NCI-H128 (cell line): ENCODE data around the gene INTS6.
"Not testable (repeated sequence)": the region's sequence is repeated elsewhere in the genome, so short reads cannot be mapped to it uniquely, and the experiment has no call there.

Source experiments
- DNase-seq: peaks from one replicate; lab custom pipeline; 2025; ENCODE audit not compliant: unreplicated experiment; lab: John Stamatoyannopoulos, UW

INTS6 gene

DNA sequence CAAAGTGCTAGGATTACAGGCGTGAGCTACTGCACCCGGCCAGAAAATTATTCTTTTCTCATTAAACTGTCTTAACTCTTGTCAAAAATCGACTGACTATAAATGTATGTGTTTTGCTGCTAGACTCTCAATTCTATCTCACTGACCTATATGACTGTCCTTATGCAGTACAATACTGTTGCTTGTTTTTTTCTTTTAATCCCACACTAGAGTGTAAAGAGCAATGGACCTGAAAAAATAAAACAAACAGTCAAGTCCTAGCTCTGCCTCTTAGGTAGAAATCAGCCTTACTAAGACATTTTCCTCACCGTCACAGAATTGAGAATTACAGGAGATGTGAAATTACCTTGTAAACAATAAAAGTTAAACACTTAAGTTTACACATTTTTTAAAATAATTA lies 35.1 kb downstream of the INTS6 start:
- no peak for DNase-seq

GRCh38 chr13:51416107-51416506 lies 36.7 kb downstream of the INTS6 start:
- DNase-seq: no peak

DNA sequence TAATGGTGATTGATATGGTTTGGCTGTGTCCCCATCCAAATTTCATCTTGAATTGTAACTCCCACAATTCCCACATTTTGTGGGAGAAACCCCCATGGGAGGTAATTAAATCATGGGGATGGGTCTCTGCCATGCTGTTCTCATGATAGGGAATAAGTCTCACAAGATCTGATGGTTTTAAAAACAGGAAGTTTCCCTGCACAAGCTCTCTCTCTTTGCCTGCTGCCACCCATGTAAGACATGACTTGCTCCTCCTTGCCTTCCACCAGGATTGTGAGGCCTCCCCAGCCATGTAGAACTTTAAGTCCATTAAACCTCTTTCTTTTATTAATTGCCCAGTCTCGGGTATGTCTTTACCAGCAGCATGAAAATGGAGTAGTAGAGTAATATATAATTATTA lies 37.5 kb downstream of the INTS6 start:
- not testable (repeated sequence) for DNase-seq

DNA sequence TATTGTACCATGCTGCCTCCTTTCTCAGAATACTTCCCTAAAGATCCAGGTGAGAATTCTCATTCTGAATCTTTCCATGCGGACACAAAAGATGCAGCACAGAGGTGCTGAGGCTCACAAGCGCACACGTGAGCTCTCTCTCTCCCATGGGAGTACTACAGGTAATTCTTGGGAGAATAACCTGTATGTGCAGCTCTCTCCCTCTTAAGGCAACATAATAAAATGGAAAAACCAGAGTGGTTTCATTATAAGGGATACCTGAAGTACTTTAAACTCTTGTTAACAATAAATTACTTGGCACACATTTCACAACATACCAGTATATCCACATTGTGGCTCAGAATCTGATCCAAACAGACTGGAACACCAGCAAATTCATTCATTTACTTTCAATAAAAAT lies 40.4 kb downstream of the INTS6 start:
- DNase-seq: no peak

DNA sequence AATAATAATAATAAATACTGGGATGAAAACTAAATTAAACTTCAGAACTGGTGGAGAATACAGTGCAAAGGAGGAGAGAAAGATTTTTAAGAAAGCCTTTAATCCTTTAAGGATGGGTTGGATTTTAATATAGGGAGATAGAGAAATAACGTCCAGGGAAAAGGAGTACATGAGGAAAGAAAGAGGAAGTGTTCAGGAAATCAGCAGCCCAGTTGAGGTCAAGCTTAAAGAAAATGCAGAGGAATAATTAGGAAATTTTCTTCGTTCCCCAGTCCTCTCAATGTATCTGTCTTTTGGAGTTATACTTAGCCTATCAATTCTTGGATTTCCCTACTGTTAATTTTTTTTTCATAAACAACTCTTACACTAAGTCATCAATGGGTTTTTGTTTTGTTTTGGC lies 47.7 kb downstream of the INTS6 start:
- DNase-seq: no peak

GRCh38 chr13:51397262-51397941 lies 55.4 kb downstream of the INTS6 start:
- DNase-seq: no peak

GRCh38 chr13:51396352-51396751 lies 56.5 kb downstream of the INTS6 start:
- no peak for DNase-seq

DNA sequence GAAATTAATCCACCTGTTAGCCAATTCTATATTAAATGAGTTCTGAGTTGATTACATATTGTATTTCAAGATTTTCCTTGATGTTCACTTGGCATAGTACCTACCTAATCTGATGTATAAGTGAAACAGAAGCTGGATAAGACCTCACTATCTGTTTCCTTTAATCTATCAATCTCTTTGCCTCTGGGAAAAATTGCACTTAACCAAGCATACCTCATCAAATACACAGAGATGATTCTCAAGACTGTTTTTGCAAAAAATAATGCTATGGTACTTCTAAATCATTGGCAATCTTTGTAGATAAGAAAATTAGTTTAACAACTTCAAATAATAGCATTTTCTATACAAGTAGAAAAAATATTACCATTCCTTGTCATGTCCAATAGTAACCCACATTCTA lies 58.1 kb downstream of the INTS6 start:
- DNase-seq: no peak

- no peak for DNase-seq
Measured at GRCh38 chr13:51385114-51385513, 67.7 kb downstream of the INTS6 start.

- DNase-seq: no peak
Measured at GRCh38 chr13:51380269-51380668, 72.6 kb downstream of the INTS6 start.

DNA sequence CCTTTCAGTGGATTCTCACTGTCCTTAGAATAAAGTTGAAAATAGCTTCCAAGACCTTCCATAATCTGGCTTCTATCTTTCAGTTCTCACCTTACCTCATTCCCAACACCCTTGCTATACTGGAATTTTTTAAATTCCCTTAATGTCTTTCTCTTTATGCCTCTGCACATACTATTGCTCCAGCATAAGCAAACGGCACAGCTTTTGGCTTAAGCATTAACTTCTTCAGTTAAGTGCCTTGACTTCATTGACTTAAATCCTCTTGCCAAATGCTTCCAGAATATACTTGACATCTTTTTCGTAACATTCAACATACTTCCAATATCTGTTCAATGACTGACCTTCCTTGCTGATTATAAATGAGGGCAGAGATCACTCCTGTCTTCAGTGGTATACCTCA lies 79.4 kb downstream of the INTS6 start:
- DNase-seq: no peak

GRCh38 chr13:51371768-51372399 lies 81.0 kb downstream of the INTS6 start:
- DNase-seq: no peak

GRCh38 chr13:51370811-51371210 lies 82.0 kb downstream of the INTS6 start:
- no peak for DNase-seq

DNA sequence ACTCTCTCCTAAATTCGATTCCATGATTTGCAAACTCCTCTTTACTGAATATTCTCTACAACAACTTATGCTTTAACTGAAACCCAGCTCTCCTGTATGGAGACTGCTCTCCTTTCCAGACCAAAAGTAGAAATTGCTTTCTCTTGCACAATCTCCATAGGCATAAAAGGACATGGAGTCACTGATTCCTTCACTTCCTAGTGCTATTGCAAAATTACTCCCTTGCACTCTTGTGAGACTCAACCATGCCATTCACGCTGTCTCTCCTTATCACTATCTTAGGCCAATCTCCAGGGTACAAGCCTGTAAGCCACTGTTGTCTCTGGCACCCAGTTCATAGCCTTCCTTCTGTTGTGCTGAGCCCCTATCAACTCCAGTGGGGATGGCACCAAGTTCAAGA lies 82.7 kb downstream of the INTS6 start:
- no peak for DNase-seq

GRCh38 chr13:51364404-51365008 lies 88.3 kb downstream of the INTS6 start:
- DNase-seq: no peak

DNA sequence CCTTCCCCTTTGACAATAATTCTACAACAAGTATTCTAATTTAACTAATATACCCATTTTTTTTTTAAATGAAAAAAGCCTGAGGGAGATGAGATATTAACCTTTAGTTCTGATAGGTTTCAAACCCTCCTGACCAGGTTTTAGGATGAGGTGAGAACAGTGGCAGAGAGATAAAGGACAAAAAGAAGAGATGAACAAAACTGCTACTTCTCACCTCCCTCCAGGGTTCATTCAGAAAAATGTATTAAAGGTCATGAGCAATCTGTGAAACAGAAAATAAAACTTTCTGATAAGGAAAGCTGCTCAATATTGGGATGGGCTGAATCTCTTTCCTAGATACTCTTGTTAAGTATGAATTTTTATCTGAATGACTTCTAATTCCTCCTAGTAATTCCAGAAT lies 89.2 kb downstream of the INTS6 start:
- no peak for DNase-seq

DNA sequence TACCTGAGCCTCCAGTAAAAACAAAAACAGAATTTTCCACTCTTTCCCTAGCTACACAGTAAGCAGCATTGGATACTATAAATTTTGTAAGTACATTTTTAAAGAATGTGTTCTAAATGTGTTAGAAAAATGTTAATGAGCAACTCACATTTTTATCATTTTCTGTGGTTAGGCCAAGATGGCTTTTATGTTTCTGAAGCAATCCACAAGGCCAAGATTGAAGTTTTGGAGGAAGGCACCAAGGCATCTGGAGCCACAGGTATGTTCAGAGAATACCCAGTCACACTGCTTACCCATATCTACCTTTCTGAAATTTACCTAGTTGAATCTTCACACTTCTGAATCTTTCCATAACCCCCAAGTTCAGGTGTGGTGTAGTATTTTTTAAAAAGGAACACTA lies 91.7 kb downstream of the INTS6 start:
- no peak for DNase-seq

- no peak for DNase-seq
Measured at GRCh38 chr13:51360489-51360888, 92.3 kb downstream of the INTS6 start.

- no peak for DNase-seq
Measured at GRCh38 chr13:51359352-51359751, 93.5 kb downstream of the INTS6 start.

- DNase-seq: no peak
Measured at GRCh38 chr13:51357928-51358595, 94.8 kb downstream of the INTS6 start.

- DNase-seq: no peak
Measured at GRCh38 chr13:51355217-51355616, 97.6 kb downstream of the INTS6 start.

- DNase-seq: no peak
Measured at GRCh38 chr13:51349016-51349415, 103.8 kb downstream of the INTS6 start.
